ENCODE data around the gene CALML5.

- TF ChIP-seq TAF1 (IDR thresholded peaks at IDR 0.05; ENCODE audit: low read depth) (no peak), POLR2AphosphoS5 (IDR thresholded peaks at IDR 0.05) (no peak), EP300 (conservative IDR thresholded peaks at IDR 0.05; ENCODE audit: poor library complexity, severe bottlenecking) (no peak), SMC3 (conservative IDR thresholded peaks at IDR 0.05; ENCODE audit: poor library complexity) (no peak), CTCF (IDR thresholded peaks at IDR 0.05; ENCODE audit: poor library complexity, severe bottlenecking) (no peak), MXI1 (conservative IDR thresholded peaks at IDR 0.05; ENCODE audit: poor library complexity, severe bottlenecking) (no peak), EZH2 (IDR thresholded peaks at IDR 0.05; ENCODE audit: borderline replicate concordance, insufficient read depth, low read length, poor library complexity, severe bottlenecking) (no peak), RAD21 (conservative IDR thresholded peaks at IDR 0.05) (no peak)
These were observed 12.5 kb downstream of the CALML5 start for GRCh38 chr10:5486853-5487235.

Data from neural cell (in vitro differentiated cells).